ENCODE data around the gene PLXNC1.

The PLXNC1 gene

GRCh38 chr12:94111302-94111701 is 37.1 kb upstream of the PLXNC1 start:
- no peak overlapping the region for H3K4me3 ChIP-seq (ENCODE audit: low read depth, low read length)
- no peak overlapping the region for H3K9ac ChIP-seq (ENCODE audit: low read length)
- H3K4me1 ChIP-seq (ENCODE audit: control insufficient read depth, insufficient read depth, low read length), result peaks cover 5% of the 10 kb centered on the region; the same call in 1 of the 2 replicates
- H3K27me3 ChIP-seq (ENCODE audit: control insufficient read depth, insufficient read depth, low read length), result no peaks in the 10 kb centered on the region
- H3K27ac ChIP-seq (ENCODE audit: low read depth, low read length), result no peak overlapping the region
- no peaks in the 10 kb centered on the region for H3K9me3 ChIP-seq (ENCODE audit: control insufficient read depth, insufficient read depth, low read depth, low read length)
- H3K36me3 ChIP-seq (ENCODE audit: control insufficient read depth, insufficient read depth, low read length), result no peaks in the 10 kb centered on the region

DNA sequence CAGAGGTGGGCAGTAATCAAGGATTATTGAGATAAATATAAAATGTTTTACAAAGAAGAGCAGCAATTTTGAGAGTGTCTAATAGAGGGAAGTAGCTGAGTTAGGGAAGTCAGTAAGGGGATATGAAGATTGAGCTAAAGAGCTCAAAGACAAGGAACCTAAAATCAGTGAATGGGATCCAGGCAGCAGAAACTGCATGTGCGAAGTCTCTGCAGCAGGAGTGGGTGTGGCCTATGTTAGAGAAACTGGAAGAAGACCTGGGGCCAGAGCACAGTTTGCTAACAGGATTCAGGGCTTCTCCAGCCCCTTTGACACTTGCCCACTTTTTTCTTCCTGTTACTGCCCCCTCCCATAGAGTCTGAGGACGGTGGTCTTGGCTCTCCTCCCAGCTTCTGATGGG is 36.3 kb upstream of the PLXNC1 start:
- H3K9me3 ChIP-seq (ENCODE audit: control insufficient read depth, insufficient read depth, low read depth, low read length), result no peaks in the 10 kb centered on the region
- H3K4me3 ChIP-seq (ENCODE audit: low read depth, low read length), result no peak overlapping the region
- H3K27ac ChIP-seq (ENCODE audit: low read depth, low read length), result no peak overlapping the region
- no peaks in the 10 kb centered on the region for H3K36me3 ChIP-seq (ENCODE audit: control insufficient read depth, insufficient read depth, low read length)
- no peaks in the 10 kb centered on the region for H3K27me3 ChIP-seq (ENCODE audit: control insufficient read depth, insufficient read depth, low read length)
- no peak overlapping the region for H3K9ac ChIP-seq (ENCODE audit: low read length)
- peaks cover 5% of the 10 kb centered on the region; the same call in 1 of the 2 replicates for H3K4me1 ChIP-seq (ENCODE audit: control insufficient read depth, insufficient read depth, low read length)

DNA sequence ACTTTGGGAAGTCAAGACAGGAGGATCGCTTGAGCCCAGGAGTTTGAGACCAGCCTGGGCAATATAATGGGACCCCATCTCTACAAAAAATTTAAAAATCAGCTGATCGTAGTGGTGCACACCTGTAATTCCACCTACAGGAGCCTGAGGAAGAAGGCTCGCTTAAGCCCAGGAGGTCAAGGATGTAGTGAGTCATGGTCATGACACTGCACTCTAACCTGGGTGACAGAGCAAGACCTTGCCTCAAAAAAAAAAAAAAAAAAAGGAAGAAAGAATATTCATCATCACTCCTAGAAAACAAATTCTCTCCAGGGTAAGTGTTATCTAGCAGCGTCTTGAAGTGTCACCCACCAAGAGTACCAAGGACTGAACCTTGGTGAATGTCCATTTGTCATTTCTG is 34.2 kb upstream of the PLXNC1 start:
- Histone ChIP-seq H3K9me3 (ENCODE audit: control insufficient read depth, insufficient read depth, low read depth, low read length) (no peaks in the 10 kb centered on the region), H3K9ac (ENCODE audit: low read length) (no peak overlapping the region), H3K27ac (ENCODE audit: low read depth, low read length) (no peak overlapping the region), H3K4me3 (ENCODE audit: low read depth, low read length) (no peak overlapping the region), H3K36me3 (ENCODE audit: control insufficient read depth, insufficient read depth, low read length) (no peaks in the 10 kb centered on the region), H3K27me3 (ENCODE audit: control insufficient read depth, insufficient read depth, low read length) (no peaks in the 10 kb centered on the region), H3K4me1 (ENCODE audit: control insufficient read depth, insufficient read depth, low read length) (peaks cover 5% of the 10 kb centered on the region; the same call in 1 of the 2 replicates)

DNA sequence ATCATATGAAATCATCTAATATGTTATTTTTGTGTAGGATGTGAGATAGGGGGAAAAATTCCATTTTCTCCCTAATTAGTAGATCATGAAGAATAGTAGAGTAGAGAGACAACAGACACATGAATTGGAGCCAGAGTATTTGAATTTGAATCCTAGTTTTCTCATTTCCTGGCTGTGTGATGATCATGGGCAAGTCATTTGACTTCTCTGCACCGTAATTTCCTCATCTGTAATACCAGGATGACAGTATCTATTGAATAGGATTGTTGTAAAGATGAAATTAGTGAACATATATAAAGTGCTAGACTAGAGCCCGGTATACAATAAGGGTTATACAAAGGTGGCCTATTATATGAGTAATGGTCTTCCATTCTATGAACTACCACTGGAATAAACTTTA is 32.2 kb upstream of the PLXNC1 start:
- H3K9me3 ChIP-seq (ENCODE audit: control insufficient read depth, insufficient read depth, low read depth, low read length), result no peaks in the 10 kb centered on the region
- peaks cover 5% of the 10 kb centered on the region; the same call in 1 of the 2 replicates for H3K4me1 ChIP-seq (ENCODE audit: control insufficient read depth, insufficient read depth, low read length)

DNA sequence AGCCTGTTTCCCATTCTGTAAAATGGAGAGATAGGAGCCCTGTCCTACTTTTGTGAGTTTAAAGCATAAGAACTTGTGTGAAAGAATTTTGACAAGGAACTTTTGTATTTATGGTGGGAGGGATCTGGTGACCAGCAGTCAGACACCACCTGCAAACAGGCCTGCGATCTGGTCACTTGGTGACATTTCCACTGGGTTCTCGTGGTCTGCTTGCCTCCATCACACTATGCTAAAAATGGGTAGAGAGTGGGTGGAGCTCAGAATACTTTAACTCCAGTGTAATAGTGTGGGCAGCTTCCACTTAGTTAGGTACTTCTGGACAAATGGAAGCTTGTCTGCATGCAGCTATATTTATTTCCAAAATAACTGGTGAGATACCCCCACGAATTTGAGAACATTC is 26.5 kb upstream of the PLXNC1 start:
- Histone ChIP-seq H3K4me3 (ENCODE audit: low read depth, low read length) (no peak overlapping the region), H3K36me3 (ENCODE audit: control insufficient read depth, insufficient read depth, low read length) (no peaks in the 10 kb centered on the region), H3K9ac (ENCODE audit: low read length) (no peak overlapping the region), H3K9me3 (ENCODE audit: control insufficient read depth, insufficient read depth, low read depth, low read length) (no peaks in the 10 kb centered on the region), H3K4me1 (ENCODE audit: control insufficient read depth, insufficient read depth, low read length) (0 out of 2 replicates have a peak, but pooled peaks cover 2% of the 10 kb centered on the region), H3K27ac (ENCODE audit: low read depth, low read length) (no peak overlapping the region), H3K27me3 (ENCODE audit: control insufficient read depth, insufficient read depth, low read length) (no peaks in the 10 kb centered on the region)

More for the DNA sequence above, 32.2 kb upstream of the PLXNC1 start:
- Histone ChIP-seq H3K9ac (ENCODE audit: low read length) (no peak overlapping the region), H3K4me3 (ENCODE audit: low read depth, low read length) (no peak overlapping the region), H3K27me3 (ENCODE audit: control insufficient read depth, insufficient read depth, low read length) (no peaks in the 10 kb centered on the region), H3K27ac (ENCODE audit: low read depth, low read length) (no peak overlapping the region), H3K36me3 (ENCODE audit: control insufficient read depth, insufficient read depth, low read length) (no peaks in the 10 kb centered on the region)

- Histone ChIP-seq H3K27me3 (ENCODE audit: control insufficient read depth, insufficient read depth, low read length) (no peaks in the 10 kb centered on the region; the same call in 1 of the 2 replicates), H3K36me3 (ENCODE audit: control insufficient read depth, insufficient read depth, low read length) (no peaks in the 10 kb centered on the region), H3K4me1 (ENCODE audit: control insufficient read depth, insufficient read depth, low read length) (0 out of 2 replicates have a peak, but pooled peaks cover 2% of the 10 kb centered on the region), H3K4me3 (ENCODE audit: low read depth, low read length) (no peak overlapping the region), H3K9ac (ENCODE audit: low read length) (no peak overlapping the region), H3K27ac (ENCODE audit: low read depth, low read length) (no peak overlapping the region), H3K9me3 (ENCODE audit: control insufficient read depth, insufficient read depth, low read depth, low read length) (no peaks in the 10 kb centered on the region)
These were observed 25.8 kb upstream of the PLXNC1 start for GRCh38 chr12:94122591-94122990.

GRCh38 chr12:94123127-94123526 is 25.2 kb upstream of the PLXNC1 start:
- no peaks in the 10 kb centered on the region for H3K36me3 ChIP-seq (ENCODE audit: control insufficient read depth, insufficient read depth, low read length)
- H3K4me1 ChIP-seq (ENCODE audit: control insufficient read depth, insufficient read depth, low read length), result 0 out of 2 replicates have a peak, but pooled peaks cover 2% of the 10 kb centered on the region
- H3K9me3 ChIP-seq (ENCODE audit: control insufficient read depth, insufficient read depth, low read depth, low read length), result no peaks in the 10 kb centered on the region
- no peak overlapping the region for H3K9ac ChIP-seq (ENCODE audit: low read length)
- H3K27ac ChIP-seq (ENCODE audit: low read depth, low read length), result no peak overlapping the region
- no peaks in the 10 kb centered on the region; the same call in 1 of the 2 replicates for H3K27me3 ChIP-seq (ENCODE audit: control insufficient read depth, insufficient read depth, low read length)
- H3K4me3 ChIP-seq (ENCODE audit: low read depth, low read length), result no peak overlapping the region

DNA sequence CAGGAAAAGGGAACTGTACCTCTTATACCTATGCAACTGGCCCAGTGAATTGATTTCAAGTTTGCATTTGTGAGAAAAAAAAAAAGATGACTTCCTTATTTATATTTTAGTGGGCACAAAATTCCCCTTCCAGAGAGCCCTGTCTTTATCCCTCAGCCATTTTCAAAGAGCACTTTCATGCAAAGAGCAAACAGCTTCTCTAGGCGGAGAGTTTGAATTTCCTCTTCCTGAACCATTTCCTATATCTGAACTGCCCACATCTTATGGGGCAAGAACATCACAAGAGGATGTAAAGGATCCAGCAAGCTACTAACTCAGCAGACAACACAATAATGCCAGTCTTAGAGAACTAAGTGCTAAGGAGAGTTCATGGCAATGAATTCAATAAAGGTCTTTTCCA is 22.3 kb upstream of the PLXNC1 start:
- Histone ChIP-seq H3K27me3 (ENCODE audit: control insufficient read depth, insufficient read depth, low read length) (peaks cover 4% of the 10 kb centered on the region; the same call in 1 of the 2 replicates), H3K9ac (ENCODE audit: low read length) (no peak overlapping the region), H3K4me1 (ENCODE audit: control insufficient read depth, insufficient read depth, low read length) (0 out of 2 replicates have a peak, but pooled peaks cover 2% of the 10 kb centered on the region), H3K36me3 (ENCODE audit: control insufficient read depth, insufficient read depth, low read length) (no peaks in the 10 kb centered on the region), H3K9me3 (ENCODE audit: control insufficient read depth, insufficient read depth, low read depth, low read length) (no peaks in the 10 kb centered on the region), H3K4me3 (ENCODE audit: low read depth, low read length) (no peak overlapping the region), H3K27ac (ENCODE audit: low read depth, low read length) (no peak overlapping the region)

DNA sequence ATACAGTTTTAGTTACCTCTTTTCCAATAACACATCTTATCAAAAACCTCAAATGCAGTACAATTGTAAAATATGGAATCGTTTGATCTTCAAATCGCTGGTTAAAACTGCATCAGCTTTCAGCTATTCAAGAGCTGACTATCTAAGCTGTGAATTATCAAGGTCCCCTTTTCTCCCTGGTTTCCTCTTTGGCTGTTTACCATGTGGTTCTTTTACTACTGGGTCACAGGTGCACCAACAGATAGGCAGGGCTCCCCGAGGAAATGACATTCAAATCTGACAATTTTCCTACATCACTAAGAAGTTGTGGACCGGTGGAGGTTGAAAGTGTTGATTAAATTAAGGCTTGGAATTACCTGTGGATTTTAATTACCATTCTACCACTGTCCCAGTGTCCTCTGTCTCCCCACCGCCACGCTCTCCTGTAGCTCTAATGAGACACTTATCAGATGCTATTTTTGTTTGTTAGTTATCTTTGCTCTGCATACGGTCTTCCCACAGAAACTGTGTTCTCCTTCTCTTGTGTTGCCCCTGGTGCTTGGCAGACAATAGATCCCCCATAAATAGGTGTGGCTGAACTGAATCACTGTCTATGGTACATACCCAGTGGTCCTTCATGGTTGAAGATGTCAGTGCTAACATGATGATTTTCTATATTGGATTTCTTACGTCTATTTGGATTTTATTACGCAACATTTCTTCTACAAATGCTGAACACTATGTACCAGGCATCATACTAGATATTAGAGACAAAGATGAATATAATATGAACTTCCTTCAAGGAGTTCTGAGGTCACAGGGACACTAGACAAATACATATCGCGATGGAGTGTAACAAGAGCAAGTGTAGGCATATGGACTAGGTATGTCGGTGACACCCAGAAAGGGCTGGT is 20.9 kb upstream of the PLXNC1 start:
- Histone ChIP-seq H3K36me3 (ENCODE audit: control insufficient read depth, insufficient read depth, low read length) (no peaks in the 10 kb centered on the region), H3K27ac (ENCODE audit: low read depth, low read length) (no peak overlapping the region), H3K9me3 (ENCODE audit: control insufficient read depth, insufficient read depth, low read depth, low read length) (no peaks in the 10 kb centered on the region), H3K27me3 (ENCODE audit: control insufficient read depth, insufficient read depth, low read length) (peaks cover 4% of the 10 kb centered on the region; the same call in 1 of the 2 replicates), H3K4me3 (ENCODE audit: low read depth, low read length) (no peak overlapping the region), H3K9ac (ENCODE audit: low read length) (no peak overlapping the region), H3K4me1 (ENCODE audit: control insufficient read depth, insufficient read depth, low read length) (0 out of 2 replicates have a peak, but pooled peaks cover 2% of the 10 kb centered on the region)

DNA sequence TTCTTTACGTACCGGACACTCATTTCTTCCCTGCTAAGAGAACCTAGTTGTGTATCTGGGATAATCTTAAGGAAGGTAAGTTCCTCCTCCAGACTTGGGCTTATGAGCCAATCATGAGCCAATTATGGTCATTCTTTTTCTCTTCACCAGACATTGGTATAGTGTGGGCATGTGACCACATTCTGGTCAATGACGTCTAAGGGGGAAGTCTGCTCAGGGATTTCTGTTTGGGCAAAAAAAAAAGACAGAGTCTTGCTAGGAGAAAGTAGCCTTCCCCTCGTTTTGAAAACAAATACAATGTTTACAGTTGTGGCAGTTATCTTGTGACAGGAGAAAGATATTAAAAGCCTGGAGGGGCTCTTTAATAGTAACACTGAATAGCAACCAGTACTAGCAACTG is 20.1 kb upstream of the PLXNC1 start:
- 0 out of 2 replicates have a peak, but pooled peaks cover 2% of the 10 kb centered on the region for H3K4me1 ChIP-seq (ENCODE audit: control insufficient read depth, insufficient read depth, low read length)
- no peak overlapping the region for H3K9ac ChIP-seq (ENCODE audit: low read length)
- no peaks in the 10 kb centered on the region for H3K9me3 ChIP-seq (ENCODE audit: control insufficient read depth, insufficient read depth, low read depth, low read length)
- H3K4me3 ChIP-seq (ENCODE audit: low read depth, low read length), result no peak overlapping the region
- H3K27ac ChIP-seq (ENCODE audit: low read depth, low read length), result no peak overlapping the region
- H3K36me3 ChIP-seq (ENCODE audit: control insufficient read depth, insufficient read depth, low read length), result no peaks in the 10 kb centered on the region
- peaks cover 4% of the 10 kb centered on the region; the same call in 1 of the 2 replicates for H3K27me3 ChIP-seq (ENCODE audit: control insufficient read depth, insufficient read depth, low read length)
